ENCODE data around the gene RTP5.
"Not testable (repeated sequence)": the region's sequence is repeated elsewhere in the genome, so short reads cannot be mapped to it uniquely, and the experiment has no call there.

Gene RTP5

GRCh38 chr2:241873803-241874110 lies 4.2 kb downstream of the RTP5 start:
- Histone ChIP-seq H4K20me1 (ENCODE audit: low read depth, low read length) (no peaks in the 10 kb centered on the region), H2AFZ (ENCODE audit: low read depth, low read length, severe bottlenecking) (no peak overlapping the region), H3K79me2 (ENCODE audit: insufficient read depth, low read length) (no peaks in the 10 kb centered on the region), H3K27me3 (ENCODE audit: low read length) (no peaks in the 10 kb centered on the region), H3K9ac (ENCODE audit: low read length) (no peak overlapping the region), H3F3A (ENCODE audit: insufficient read depth) (peaks cover 4% of the 10 kb centered on the region; the same call in 1 of the 2 replicates), H3K9me3 (ENCODE audit: insufficient read depth, low read length) (no peaks in the 10 kb centered on the region; the same call in 1 of the 2 replicates), H3K36me3 (ENCODE audit: low read length) (no peaks in the 10 kb centered on the region), H3K4me3 (ENCODE audit: insufficient read depth, low read length, poor library complexity, severe bottlenecking) (no peak overlapping the region), H3K9me2 (replicated peaks; ENCODE audit: insufficient read depth, low read length) (no peaks in the 10 kb centered on the region), H3K27ac (ENCODE audit: low read depth, low read length) (no peak overlapping the region), H3K4me2 (ENCODE audit: low read depth, low read length, poor library complexity, severe bottlenecking) (no peak overlapping the region)
- TF ChIP-seq EZH2phosphoT487 (conservative IDR thresholded peaks at IDR 0.05; ENCODE audit: low read length) (no peak), CTCF (IDR thresholded peaks at IDR 0.05; ENCODE audit: insufficient read depth, low read length, poor library complexity, severe bottlenecking) (no peak)

GRCh38 chr2:241874277-241874925 lies 4.9 kb downstream of the RTP5 start:
- no peak overlapping the region for H2AFZ ChIP-seq (ENCODE audit: low read depth, low read length, severe bottlenecking)

GRCh38 chr2:241875754-241876527 lies 6.4 kb downstream of the RTP5 start:
- H3K9me3 ChIP-seq (ENCODE audit: insufficient read depth, low read length); H3K36me3 ChIP-seq (ENCODE audit: low read length); H3K27me3 ChIP-seq (ENCODE audit: low read length); H3F3A ChIP-seq (ENCODE audit: insufficient read depth); H3K27ac ChIP-seq (ENCODE audit: low read depth, low read length); H3K4me3 ChIP-seq (ENCODE audit: insufficient read depth, low read length, poor library complexity, severe bottlenecking); H3K4me2 ChIP-seq (ENCODE audit: low read depth, low read length, poor library complexity, severe bottlenecking); H2AFZ ChIP-seq (ENCODE audit: low read depth, low read length, severe bottlenecking); H4K20me1 ChIP-seq (ENCODE audit: low read depth, low read length); H3K9me2 ChIP-seq (replicated peaks; ENCODE audit: insufficient read depth, low read length); H3K9ac ChIP-seq (ENCODE audit: low read length); H3K79me2 ChIP-seq (ENCODE audit: insufficient read depth, low read length): not testable (repeated sequence)

More at GRCh38 chr2:241874277-241874925, 4.9 kb downstream of the RTP5 start:
- H3K4me3 ChIP-seq (ENCODE audit: insufficient read depth, low read length, poor library complexity, severe bottlenecking): no peak overlapping the region
- H3K9me2 ChIP-seq (replicated peaks; ENCODE audit: insufficient read depth, low read length): no peaks in the 10 kb centered on the region
- H3K9me3 ChIP-seq (ENCODE audit: insufficient read depth, low read length): no peaks in the 10 kb centered on the region; the same call in 1 of the 2 replicates
- H4K20me1 ChIP-seq (ENCODE audit: low read depth, low read length): no peaks in the 10 kb centered on the region
- H3K79me2 ChIP-seq (ENCODE audit: insufficient read depth, low read length): no peaks in the 10 kb centered on the region
- no peaks in the 10 kb centered on the region for H3F3A ChIP-seq (ENCODE audit: insufficient read depth)
- H3K27me3 ChIP-seq (ENCODE audit: low read length): no peaks in the 10 kb centered on the region
- no peaks in the 10 kb centered on the region for H3K36me3 ChIP-seq (ENCODE audit: low read length)
- no peak overlapping the region for H3K9ac ChIP-seq (ENCODE audit: low read length)
- no peak overlapping the region for H3K4me2 ChIP-seq (ENCODE audit: low read depth, low read length, poor library complexity, severe bottlenecking)
- H3K27ac ChIP-seq (ENCODE audit: low read depth, low read length): no peak overlapping the region
- TF ChIP-seq CTCF (IDR thresholded peaks at IDR 0.05; ENCODE audit: insufficient read depth, low read length, poor library complexity, severe bottlenecking) (no peak), EZH2phosphoT487 (conservative IDR thresholded peaks at IDR 0.05; ENCODE audit: low read length) (no peak)
